ENCODE data around the gene NRARP.

The NRARP gene

GRCh38 chr9:137310189-137311052, 8.3 kb upstream of the NRARP start:
- DNase-seq = no peak

- DNase-seq = no peak
Measured at GRCh38 chr9:137309368-137310188, 7.5 kb upstream of the NRARP start.

- no peak for DNase-seq
Measured at GRCh38 chr9:137308057-137308619, 6.1 kb upstream of the NRARP start.

GRCh38 chr9:137307255-137308056, 5.4 kb upstream of the NRARP start:
- no peak for DNase-seq

- DNase-seq = no peak
Measured at GRCh38 chr9:137306850-137307254, 4.8 kb upstream of the NRARP start.

GRCh38 chr9:137306066-137306849, 4.2 kb upstream of the NRARP start:
- DNase-seq = no peak

GRCh38 chr9:137305798-137306065, 3.7 kb upstream of the NRARP start:
- no peak for DNase-seq

- no peak for DNase-seq
Measured at GRCh38 chr9:137305060-137305797, 3.2 kb upstream of the NRARP start.

GRCh38 chr9:137304383-137305059, 2.5 kb upstream of the NRARP start:
- no peak for DNase-seq

GRCh38 chr9:137303893-137304382, 1.9 kb upstream of the NRARP start:
- DNase-seq = no peak

- DNase-seq = no peak
Measured at GRCh38 chr9:137303151-137303892, 1.3 kb upstream of the NRARP start.

GRCh38 chr9:137302449-137303150, 529 bp upstream of the NRARP start:
- DNase-seq = no peak

GRCh38 chr9:137301081-137301947, 757 bp downstream of the NRARP start:
- no peak for DNase-seq

GRCh38 chr9:137300567-137301080, 1.4 kb downstream of the NRARP start:
- no peak for DNase-seq

- no peak for DNase-seq
Measured at GRCh38 chr9:137299938-137300337, 2.1 kb downstream of the NRARP start.

- DNase-seq = no peak
Measured at GRCh38 chr9:137299203-137299565, 2.9 kb downstream of the NRARP start.

- no peak for DNase-seq
Measured at GRCh38 chr9:137298401-137299202, 3.5 kb downstream of the NRARP start.
